HG03095 (cell line): Measurements from ENCODE around the gene EEF1E1.

Source experiments
- ATAC-seq: cut with Tn5 transposase; IDR thresholded peaks from one replicate; pipeline ENCODE4 v1.9.1; 2021; ENCODE audit warnings: moderate library complexity; ENCODE audit not compliant: unreplicated experiment

Gene EEF1E1

DNA sequence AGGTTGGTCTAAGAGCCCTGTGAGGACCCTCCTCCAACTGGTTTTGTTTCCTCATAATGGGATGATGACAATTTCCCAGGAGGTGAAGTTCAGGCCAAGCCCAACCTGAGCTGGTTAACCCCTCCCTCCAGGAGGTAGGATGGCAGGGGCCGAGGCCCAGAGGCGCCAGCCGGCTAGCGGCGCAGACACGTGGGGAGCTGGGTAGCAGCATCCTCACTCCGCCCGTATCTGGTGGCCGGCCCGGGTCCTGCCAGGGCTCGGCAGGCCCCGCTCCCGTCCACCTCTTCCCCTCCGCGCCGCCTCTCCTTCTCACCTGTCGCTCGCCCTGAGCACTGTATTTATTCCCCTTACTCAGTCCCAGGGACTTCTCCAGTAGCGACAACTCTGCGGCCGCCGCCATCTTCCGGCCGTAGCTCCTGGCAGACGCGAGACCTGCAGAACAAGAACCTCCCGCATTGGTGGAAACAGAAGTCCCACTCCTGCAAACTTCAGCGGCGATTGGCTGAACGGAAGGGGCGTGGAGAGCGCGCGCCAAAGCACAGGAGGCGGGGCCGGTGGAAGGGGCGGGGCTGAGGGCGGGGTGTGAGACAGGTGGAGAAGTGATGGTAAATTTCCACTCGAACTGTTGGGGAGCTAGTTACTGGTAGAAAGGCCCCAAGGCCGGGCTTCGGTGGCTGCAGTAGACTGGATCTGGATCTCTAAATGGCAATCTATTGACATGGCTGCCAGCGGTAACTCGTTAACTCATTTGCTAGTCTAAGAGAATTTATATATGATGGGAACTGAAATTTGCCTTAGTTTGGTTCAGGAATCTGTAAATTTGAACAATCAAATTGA is at the start of gene EEF1E1:
Gene EEF1E1 (minus strand): TSS at position 427 of the 837 bp plus-strand sequence. CDS start 27 bp downstream, at position 400.
- ATAC-seq: peak; percentile 100

DNA sequence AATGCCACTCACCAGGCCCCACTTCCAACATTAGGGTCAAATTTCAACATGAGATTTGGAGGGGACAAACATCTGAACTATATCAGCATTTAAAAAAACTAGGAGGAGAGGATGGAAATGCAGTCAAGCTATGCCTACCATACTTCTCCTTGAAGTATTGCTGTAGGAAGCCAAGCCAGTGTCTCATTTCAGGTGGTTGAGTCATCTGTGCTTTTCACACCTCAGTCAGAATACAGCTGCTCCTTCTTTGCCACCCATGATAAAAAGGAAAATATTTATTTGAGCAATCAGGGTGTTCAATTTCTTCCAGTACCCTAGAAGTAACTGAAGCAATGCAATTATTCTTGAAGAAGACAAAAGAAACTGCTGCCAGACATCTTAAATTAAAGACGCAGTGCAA is 47.0 kb upstream of the EEF1E1 start:
- no peak for ATAC-seq

DNA sequence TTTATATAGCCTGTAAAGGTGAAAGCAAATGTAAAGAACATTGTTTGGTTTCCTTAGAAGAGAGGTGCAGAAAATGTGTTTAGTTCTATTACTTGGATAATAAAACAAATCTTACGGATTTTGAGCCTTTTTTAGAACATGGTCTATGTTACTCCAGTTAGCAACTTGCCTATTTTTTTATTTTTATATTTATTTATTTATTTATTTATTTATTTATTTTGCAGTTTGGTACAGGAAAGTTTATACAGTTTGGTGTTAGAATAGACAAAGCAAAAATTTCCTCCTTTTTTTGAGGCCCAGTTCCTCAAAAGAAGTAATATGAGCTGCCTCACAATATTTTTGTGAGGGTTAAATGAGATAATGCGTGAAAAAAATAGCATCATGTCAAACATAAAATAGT is 41.6 kb upstream of the EEF1E1 start:
- ATAC-seq: no peak

DNA sequence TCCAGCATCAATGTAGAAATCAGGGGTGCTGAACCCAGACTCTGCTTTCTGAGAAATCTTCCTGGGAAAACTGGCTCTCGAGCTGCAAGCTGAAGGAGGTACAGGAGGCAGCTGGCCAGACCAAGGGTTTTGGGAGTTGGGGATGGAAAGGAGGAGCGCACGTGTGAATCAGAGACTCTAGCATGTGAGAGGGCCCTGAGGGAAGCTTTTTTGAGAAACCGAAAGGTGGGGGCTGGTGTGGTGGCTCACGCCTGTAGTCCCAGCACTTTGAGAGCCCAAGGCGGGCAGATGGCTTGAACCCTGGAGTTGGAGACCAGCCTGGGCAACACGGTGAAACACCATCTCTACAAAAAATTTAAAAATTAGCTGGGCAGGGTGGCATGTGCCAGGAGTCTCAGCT is 37.1 kb upstream of the EEF1E1 start:
- no peak for ATAC-seq

DNA sequence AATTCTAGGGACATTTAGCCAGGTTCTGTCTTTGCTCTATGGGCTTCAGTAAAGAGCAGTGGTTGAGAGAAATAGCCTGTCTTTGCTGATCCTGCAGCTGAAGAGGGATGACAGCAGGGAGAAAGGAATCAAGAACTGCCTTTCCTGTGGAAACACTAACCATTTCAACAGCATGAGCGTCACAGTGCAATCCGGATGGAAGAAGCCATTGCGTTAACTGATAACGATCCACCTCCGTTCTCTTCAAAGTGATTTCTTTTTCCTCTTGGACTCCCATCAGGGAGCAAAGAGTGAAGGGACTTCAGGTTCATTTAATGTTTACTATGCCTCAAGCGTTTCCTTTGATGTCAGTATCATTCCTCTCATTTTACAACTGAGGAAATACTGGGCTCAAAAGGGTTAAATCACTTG is 35.2 kb upstream of the EEF1E1 start:
- ATAC-seq: no peak

DNA sequence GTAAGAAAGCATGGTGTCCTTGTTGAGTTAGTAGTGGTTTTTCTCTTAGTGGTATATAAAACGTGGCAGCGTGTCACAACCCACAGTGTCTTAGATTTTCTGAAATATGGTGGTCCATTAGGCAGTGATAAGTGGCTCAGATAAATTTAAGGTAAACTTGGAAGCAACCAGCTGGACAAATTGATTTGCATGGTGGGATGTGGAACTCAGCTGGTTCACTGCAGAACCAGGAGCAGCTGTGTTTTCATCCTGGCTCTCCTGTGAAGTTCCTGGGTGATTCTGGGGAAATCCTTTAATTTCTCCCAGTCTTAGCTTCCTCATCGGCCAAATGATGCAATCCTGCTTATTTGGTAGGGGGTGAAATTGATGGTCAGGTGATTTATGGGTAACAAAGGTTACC is 32.9 kb upstream of the EEF1E1 start:
- ATAC-seq: no peak

DNA sequence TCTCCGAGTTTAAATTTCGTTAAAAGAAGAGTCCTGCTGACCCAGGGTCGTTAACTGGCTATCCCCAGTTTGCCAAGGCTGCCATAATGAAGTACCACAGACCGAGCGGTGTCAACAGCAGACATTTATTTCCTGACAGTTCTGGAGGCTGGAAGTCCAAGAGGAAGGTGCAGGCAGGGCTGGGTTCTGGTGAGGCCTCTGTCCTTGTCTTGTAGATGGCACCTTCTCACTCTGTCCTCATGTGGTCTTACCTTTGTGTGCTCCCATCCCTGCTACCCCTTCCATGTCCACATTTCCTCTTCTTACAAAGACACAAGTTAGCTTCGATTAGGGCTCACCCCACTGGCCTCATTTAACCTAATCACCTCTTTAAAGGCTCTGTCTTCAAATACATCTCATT is 29.8 kb upstream of the EEF1E1 start:
- no peak for ATAC-seq

DNA sequence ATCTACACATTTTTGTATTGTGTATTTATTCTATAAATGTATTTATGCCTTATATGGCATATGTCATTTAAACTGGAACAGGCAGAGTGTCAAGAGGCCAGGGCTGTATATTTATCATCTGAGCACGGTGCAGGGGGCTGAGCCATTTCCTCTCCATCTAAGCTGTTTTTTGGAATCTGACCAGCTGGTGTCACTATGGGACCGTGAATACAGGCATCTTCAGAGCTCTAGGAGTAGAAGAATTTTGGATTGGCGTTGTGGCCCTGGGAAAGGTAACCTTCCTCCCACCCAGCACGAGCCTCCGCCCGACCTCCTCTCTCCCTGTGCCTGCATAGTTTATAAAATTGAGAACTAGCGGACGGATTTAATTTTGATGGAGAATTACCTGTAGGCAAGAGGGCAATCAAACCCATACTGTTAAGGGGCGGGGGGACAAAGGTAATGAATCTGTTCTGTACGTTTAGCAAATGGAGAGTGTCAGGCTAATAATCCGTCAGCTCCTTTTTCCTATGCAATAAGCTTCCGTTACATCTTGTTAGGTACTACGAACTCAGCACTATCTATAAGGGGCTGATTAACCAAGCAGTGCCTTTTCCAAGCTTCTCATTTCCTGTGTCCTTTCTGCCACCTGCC is 29.0 kb upstream of the EEF1E1 start:
- ATAC-seq: no peak

DNA sequence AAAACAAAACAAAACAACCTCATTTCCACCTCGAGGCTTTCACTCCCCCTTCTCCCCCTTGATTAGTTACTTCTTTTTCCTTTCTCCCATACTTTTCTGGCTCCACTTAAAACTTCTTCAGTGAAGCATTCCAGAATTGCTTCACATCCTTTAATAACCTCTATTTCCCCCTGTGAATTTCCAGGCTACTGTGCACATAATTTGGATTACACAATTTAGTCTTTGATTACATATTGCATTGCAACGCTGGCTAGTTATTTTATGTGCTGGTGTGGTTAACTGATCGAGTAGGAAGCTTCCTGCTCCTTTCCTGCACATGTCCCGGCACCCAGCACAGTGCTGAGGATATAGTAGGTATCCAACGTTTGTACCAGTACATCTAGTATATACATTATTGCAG is 28.1 kb upstream of the EEF1E1 start:
- no peak for ATAC-seq

DNA sequence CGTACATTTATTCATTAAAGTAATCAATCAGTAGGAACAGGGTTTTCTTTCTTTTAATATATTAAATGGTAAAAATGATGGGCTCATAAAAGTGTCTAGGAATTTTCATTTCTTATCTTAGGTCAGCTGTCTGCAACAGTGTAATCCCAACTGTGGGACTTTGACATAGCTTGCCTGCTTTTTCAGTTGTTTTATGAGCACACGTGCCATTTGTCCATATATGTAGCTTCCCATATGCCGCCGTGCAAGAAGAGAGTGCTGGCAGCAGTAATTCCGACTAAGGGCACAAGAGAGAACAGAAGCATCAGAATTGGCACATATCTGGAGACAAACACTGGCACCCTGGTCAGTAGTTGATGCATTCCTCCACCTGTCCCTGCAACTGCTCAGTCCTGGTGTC is 20.9 kb upstream of the EEF1E1 start:
- no peak for ATAC-seq

DNA sequence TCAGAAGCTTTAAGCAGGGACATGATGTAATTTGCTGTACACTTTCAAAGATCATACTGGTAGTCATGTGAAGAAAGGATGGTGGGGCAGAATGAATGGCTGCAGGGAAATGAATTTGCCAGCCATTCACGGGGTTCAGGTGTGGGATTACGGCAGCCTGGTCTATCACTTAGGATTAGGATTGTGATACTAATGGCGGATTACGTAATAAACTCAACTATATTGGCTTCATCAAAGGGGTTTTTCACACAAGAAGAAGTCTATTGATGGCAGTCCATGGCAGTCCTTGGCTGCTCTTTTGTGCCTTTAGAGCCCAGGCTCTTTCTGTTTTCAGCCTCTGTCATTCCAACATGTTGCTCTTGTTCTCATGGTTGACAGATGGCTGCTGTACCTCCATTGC is 12.6 kb upstream of the EEF1E1 start:
- no peak for ATAC-seq

DNA sequence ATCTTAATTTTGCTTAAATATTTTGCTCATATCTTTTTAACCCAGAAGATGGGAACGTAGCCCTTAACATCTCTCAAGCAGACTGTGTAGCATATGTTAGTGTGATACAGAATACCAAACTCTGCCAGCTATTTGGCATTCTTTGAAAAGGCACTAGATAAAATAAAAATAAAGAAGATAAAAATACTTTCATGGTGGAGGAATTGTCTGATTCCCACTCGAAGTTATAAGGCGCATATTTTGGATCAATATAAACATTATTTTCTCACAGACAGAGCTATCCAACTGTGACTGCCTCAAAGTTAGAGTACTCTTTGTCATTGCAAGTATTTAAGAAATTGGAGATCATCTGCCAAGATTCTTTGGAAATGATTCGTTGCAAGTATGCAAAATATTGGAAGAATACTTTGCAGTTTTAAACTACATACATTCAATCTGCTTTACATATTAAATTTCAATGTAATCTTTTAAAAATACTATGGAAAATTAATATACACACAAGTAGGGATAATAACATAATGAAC is 10.8 kb upstream of the EEF1E1 start:
- no peak for ATAC-seq

DNA sequence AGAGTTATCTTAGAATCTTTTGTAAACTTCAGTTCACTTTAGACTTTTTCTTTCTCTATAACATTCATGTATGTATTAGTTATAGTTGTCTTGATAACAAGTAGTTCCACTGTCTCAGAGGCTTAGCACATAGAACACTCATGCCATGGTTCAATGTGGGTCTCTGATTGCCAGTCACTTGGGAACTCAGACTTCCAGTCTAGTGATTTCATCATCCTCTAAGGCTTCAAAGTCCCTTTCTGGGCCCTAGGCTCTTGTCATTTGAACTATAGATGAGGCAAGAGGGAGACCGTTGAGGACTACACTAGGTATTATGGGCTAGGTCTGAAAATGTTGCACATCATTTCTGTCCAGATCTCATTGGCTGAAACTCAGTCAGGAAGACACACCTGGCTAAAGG is 8.4 kb upstream of the EEF1E1 start:
- peak; percentile 12 for ATAC-seq

DNA sequence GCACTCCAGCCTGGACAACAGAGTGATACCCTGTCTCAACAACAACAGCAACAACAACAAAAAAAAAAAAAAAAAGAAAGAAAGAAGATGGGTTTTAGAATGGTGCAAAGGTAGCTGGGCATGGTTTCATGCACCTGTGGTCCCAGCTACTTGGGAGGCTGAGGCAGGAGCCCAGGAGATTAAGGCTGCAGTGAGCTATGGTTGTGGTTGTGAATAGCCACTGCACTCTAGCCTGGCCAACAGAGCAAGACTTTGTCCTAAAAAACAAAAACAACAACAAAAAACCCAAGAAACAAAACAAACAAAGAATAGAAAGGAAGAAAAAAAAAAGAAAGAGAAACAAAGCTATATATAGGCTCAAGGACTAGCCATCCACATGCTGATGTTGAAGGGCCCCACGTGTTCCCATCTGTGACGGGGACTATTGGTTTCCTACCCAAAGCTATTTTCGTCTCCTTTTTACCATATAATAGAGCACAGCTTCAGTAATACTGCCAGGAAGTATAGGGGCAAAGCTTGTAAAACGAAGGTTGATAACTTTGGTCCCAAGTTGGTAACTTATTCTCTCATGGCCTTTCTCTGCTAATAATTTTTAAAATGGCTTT is 7.9 kb upstream of the EEF1E1 start:
- peak; percentile 83 for ATAC-seq

DNA sequence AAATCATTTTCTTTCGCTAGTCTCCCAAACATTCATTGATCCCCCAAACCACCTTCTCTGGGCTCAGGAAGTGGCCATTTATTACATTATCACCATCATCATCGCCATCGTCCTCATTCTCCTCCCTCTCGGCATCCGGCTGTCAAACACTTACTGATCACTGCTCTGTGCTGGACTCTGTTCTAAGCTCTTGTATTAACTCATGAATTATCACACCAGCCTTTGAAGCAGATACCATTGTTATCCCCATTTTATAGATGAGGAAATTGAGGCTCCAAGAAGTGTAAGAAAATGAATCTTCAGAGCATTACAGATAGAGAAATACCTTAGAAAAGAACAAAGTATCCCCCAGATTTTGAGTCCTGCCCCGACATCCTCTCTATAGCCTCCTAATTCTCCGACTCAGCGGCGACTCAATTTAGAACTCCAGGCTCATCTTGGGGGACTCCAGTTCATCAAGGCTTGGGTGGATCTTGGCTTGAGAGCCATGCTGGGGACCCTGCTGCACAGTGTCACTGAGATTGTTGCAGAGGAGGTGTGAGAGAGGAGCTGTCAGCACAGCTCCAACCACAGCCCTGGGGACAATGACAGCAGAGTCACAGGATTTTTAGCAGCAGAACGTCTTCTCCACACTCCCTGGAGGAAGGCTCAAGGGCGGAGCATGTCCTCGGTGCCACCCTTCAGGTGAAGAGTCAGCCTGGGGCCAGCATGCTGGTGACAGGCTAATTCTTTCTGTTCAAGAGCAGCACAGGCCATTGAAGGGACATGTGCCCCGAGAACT is 6.6 kb upstream of the EEF1E1 start:
- ATAC-seq: no peak

DNA sequence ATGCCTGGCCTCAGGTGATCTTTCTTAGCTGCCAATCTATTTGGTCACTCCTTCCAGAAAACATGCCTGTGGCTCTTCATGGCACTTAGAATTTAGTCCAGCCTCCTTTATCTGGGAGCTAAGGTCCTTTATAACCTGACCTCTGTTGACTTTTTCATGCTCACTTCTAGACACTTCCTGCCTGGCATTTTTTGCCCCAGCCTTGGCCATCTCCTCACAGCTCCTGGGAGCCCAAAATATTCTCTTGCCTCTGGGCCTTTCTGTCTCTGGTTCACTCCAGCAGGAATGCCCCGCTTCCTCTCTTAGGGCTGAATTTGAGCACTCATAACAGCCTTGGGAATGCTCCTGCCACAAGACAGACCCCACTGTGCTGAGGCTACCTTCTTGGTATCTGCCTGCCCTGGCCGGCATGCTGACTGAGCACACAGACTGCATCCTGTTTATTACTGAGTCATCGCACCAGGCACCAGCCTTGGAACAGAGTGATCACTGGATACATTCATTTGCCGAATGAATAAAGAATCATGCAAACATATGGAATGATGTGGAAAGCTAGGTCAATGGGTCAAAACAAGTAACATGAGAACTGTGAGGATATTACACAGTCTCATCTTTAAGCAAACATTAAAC is 5.8 kb upstream of the EEF1E1 start:
- no peak for ATAC-seq

DNA sequence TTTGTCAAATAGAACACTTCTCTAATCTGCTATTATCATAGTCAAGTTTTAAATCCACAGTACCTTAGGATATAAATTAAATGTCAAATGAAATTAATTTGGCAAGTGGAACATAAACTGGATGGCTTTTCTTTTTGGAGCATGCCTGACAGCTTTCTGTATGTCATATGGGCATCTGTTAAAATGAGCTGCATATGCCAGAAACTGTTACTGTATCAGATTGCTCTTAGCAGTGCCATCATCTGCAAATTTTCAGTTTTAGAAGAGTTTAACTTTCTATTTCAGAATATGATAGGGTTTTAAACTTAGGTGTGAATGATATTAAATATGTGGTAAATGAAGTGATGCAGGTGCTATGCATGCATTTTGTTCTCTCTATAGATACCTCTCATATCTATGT is 3.4 kb upstream of the EEF1E1 start:
- no peak for ATAC-seq

DNA sequence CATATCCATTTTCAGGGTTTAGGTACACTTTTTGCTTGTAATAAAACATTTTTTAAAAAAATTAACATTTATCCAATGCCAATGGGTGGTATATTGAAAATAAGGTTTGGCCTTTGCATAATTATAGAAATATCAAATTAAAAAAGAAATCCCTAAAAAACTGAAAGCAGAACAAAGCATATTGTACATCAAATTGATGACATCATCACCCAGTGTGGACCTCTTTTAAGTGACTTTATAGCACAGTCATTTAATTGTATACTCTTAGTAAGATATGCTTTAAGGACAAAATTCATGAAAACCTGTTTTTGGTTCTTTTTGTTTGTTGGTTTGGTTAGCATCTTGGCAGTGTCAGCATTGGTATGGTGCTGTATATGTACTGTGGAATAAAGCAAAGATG is 1.4 kb upstream of the EEF1E1 start:
- ATAC-seq: no peak

DNA sequence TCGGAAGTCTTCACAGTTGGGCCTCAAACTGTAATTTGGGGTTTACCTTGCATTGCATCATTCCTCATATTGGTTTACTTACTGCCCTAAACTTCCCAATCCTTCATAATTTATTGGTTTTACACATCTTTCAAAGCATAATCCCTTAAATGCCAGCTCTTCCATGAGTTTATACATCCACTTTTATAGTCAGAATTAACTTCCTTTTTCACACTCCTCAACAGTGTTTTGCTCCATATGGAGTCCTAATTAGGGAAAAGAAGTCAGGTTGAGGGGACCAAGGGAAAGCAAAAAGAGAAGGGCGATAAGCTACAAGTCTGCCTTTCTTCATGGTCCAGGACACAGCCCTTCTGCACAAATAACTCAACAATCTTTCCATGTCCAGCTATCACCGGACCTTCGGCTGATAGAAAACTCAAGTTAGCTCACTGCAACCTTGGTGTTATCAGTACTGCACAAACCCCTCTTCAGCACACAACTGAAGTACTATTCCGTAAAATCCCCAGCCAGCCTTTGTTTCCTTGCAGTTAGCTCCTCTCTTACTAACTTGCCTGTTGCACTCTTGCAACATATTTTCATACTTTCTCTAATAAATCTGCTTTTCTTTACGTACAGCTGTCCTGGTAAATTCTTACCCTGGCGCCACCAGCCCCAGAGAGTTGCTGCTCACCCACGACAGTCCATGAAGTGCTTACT is 2.0 kb downstream of the EEF1E1 start:
- ATAC-seq: no peak

DNA sequence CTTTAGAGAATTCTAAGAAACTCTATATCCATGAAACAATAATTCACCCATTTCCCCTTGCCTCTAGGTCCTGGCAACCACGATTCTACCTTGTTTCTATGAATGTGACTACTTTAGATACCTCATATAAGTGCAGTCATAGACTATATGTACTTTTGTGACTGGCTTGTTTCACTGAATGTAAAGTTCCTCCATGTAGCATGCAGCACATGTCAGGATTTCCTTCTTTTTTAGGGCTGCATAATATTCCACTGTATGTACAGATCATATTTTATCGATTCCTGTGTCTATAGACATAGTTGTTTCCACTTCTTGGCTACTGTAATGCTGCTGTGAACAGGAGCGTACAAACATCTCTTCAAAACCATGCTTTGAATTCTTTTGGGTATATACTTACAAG is 11.7 kb downstream of the EEF1E1 start:
- no peak for ATAC-seq
